GM12875 (cell line): ENCODE measurements around the gene KDM6B.
A peak's percentile ranks its signal among the peaks of the same experiment; 100 is the strongest.

ENCODE experiments used
- H3K4me3 ChIP-seq: one replicate; pipeline ENCODE4 v1.5.1; 2011; ENCODE audit warnings: low read depth, low read length, control low read depth
- TF ChIP-seq, protein P1 (sequence below): IDR thresholded peaks from 2 replicates; pipeline ENCODE4 v1.5.1; 2011; ENCODE audit warnings: low read depth, mild to moderate bottlenecking, control low read depth, inconsistent platforms, low read length, moderate library complexity, borderline replicate concordance; ENCODE audit not compliant: insufficient read depth

Gene KDM6B

DNA sequence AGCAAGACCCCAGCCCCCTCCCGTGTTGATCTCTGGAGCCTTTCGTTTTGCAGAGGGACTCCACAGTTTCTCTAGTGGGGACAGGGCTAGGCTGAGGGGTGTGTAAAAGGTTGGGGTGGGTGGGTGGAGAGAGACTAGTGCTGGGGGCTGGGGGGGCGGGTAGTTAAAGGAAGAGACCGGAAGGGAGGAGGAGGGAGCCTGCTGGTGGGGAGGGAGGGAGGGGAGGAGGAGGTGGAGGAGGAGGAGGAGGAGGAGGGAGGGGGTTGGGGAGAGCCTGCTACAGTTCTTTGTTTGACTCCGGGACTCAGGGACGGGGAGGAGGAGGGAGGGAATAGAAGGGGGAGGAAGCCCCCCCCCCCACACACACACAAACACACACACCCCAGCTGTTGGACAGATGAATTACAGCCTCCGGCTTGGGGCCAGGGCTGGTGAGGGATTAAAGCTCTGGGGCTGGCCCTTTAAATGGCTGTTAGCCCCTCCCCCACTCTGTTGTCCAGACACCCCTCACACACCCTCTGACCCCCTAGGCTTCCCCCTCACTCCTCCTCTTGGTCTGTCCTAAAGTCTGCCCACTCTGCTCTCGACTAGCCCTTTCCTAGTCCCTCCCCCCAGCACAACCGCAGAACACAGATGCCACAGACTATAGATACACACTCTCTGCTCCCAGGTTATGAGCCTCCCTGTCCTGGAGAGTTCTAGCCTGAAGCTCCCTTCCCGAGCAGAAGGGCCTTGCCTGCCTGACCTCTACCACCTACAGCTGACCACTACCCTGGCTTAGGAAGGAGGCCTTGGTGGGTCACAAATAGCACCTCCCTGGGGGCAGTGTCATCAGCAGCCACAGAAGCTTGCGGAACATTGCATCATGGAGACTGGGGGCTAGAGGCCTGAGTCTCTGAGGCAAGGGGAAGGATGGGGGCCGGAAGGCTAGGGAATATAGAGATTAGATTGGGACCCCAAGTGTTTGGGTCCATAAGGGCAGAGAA lies 4.4 kb downstream of the KDM6B start:
- TF ChIP-seq, protein P1, sequence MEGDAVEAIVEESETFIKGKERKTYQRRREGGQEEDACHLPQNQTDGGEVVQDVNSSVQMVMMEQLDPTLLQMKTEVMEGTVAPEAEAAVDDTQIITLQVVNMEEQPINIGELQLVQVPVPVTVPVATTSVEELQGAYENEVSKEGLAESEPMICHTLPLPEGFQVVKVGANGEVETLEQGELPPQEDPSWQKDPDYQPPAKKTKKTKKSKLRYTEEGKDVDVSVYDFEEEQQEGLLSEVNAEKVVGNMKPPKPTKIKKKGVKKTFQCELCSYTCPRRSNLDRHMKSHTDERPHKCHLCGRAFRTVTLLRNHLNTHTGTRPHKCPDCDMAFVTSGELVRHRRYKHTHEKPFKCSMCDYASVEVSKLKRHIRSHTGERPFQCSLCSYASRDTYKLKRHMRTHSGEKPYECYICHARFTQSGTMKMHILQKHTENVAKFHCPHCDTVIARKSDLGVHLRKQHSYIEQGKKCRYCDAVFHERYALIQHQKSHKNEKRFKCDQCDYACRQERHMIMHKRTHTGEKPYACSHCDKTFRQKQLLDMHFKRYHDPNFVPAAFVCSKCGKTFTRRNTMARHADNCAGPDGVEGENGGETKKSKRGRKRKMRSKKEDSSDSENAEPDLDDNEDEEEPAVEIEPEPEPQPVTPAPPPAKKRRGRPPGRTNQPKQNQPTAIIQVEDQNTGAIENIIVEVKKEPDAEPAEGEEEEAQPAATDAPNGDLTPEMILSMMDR = no peak
- H3K4me3 ChIP-seq = no peak overlapping the region

GRCh38 chr17:7839190-7839875 lies 5.3 kb downstream of the KDM6B start:
- H3K4me3 ChIP-seq = no peak overlapping the region
- TF ChIP-seq, protein P1 = no peak

DNA sequence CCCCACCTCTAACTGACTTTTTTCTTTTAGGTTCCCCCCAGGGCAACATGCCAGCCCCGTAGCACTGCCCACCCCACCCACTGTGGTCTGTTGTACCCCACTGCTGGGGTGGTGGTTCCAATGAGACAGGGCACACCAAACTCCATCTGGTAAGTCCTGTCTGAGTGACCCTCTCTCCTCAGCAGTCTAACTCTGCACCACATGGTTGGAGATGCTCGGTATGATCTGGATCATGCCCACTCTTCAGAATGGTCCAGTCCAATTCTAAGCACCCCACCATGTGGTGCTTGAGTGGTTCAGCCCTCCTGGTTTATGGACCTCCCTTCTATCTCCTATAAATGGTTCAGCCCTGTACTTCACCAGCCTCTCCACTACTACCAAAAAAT lies 5.9 kb downstream of the KDM6B start:
- TF ChIP-seq, protein P1 = no peak
- no peak overlapping the region for H3K4me3 ChIP-seq

- H3K4me3 ChIP-seq = no peak overlapping the region
- TF ChIP-seq, protein P1 = no peak
These were observed 6.4 kb downstream of the KDM6B start for GRCh38 chr17:7840441-7840840.

GRCh38 chr17:7840875-7841274 lies 6.9 kb downstream of the KDM6B start:
- TF ChIP-seq, protein P1 = no peak
- H3K4me3 ChIP-seq = no peak overlapping the region

DNA sequence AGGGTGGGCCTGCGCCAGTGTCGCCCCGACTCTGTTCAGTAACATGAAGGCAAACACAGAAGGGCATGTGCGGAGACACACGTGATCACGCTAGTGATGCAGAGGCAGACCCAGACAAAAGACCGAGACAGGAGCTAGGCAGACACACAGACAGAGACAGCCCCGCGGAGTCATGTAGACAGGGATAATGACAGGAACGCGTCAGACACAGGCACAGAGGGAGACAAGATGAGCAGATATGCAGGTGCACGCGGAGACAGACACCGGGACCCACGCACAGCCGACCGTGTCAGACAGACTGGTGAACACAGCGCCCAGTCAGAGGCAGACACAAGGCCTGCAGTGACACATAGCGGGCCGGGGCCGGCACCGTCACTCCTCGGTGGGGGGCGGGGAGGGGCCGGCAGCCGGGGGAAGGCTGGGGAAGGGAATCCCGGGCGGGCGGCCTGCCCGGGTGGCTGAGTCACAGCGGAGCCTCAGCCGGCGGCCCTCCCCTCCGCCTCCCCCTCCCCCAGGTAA lies 7.4 kb downstream of the KDM6B start:
- H3K4me3 ChIP-seq = peak overlapping the region; percentile 91
- TF ChIP-seq, protein P1 = no peak
